WERI-Rb-1 (cell line): ENCODE results near the gene MOB2.

Experiments used
- DNase-seq: peaks from one replicate; pipeline ENCODE4 v3.0.0-alpha.2; 2020
- H3K27ac ChIP-seq: fragments of 250-450 bp; sonication (Bioruptor Pico); 2 replicates; pipeline ENCODE4 v1.5.1; 2020; ENCODE audit warnings: mild to moderate bottlenecking, moderate library complexity
- H3K27me3 ChIP-seq: fragments of 250-450 bp; sonication (Bioruptor Pico); 2 replicates; pipeline ENCODE4 v1.5.1; 2021; ENCODE audit warnings: mild to moderate bottlenecking, low read depth, moderate library complexity; ENCODE audit not compliant: insufficient read depth, severe bottlenecking
- H3K36me3 ChIP-seq: fragments of 250-450 bp; sonication (Bioruptor Pico); 2 replicates; pipeline ENCODE4 v1.5.1; 2020; ENCODE audit warnings: mild to moderate bottlenecking, moderate library complexity
- H3K4me3 ChIP-seq: 2 replicates; pipeline ENCODE4 v1.5.1; 2011; ENCODE audit warnings: low read depth, mild to moderate bottlenecking, control low read depth, low read length
- H3K9me3 ChIP-seq: fragments of 250-450 bp; sonication (Bioruptor Pico); 2 replicates; pipeline ENCODE4 v1.5.1; 2021; ENCODE audit warnings: mild to moderate bottlenecking, moderate library complexity; ENCODE audit not compliant: severe bottlenecking
- CTCF ChIP-seq: IDR thresholded peaks from 2 replicates; pipeline ENCODE4 v1.5.1; 2011; ENCODE audit warnings: low read depth, mild to moderate bottlenecking, control low read depth, inconsistent platforms, low read length

MOB2 gene

GRCh38 chr11:1496091-1496760, 9.6 kb upstream of the MOB2 start:
- DNase-seq = no peak
- Histone ChIP-seq H3K4me3 (no peak overlapping the region), H3K27ac (no peak overlapping the region), H3K9me3 (no peaks in the 10 kb centered on the region), H3K27me3 (no peaks in the 10 kb centered on the region), H3K36me3 (no peaks in the 10 kb centered on the region)
- TF ChIP-seq CTCF = no peak

- H3K36me3 ChIP-seq = no peaks in the 10 kb centered on the region
- H3K9me3 ChIP-seq = no peaks in the 10 kb centered on the region
- no peak for TF ChIP-seq CTCF
- no peaks in the 10 kb centered on the region for H3K27me3 ChIP-seq
- no peak overlapping the region for H3K27ac ChIP-seq
- no peak for DNase-seq
- no peak overlapping the region for H3K4me3 ChIP-seq
Observed at GRCh38 chr11:1494650-1495049, 8.1 kb upstream of the MOB2 start.

- TF ChIP-seq CTCF = no peak
- Histone ChIP-seq H3K27ac (no peak overlapping the region), H3K36me3 (no peaks in the 10 kb centered on the region), H3K27me3 (no peaks in the 10 kb centered on the region), H3K9me3 (no peaks in the 10 kb centered on the region), H3K4me3 (no peak overlapping the region)
- DNase-seq = no peak
Observed at GRCh38 chr11:1493650-1494244, 7.2 kb upstream of the MOB2 start.

- Histone ChIP-seq H3K9me3 (no peaks in the 10 kb centered on the region), H3K4me3 (no peak overlapping the region), H3K27me3 (no peaks in the 10 kb centered on the region), H3K36me3 (no peaks in the 10 kb centered on the region), H3K27ac (no peak overlapping the region)
- DNase-seq = no peak
- TF ChIP-seq CTCF = no peak
Observed at GRCh38 chr11:1491379-1491778, 4.8 kb upstream of the MOB2 start.

- Histone ChIP-seq H3K9me3 (no peaks in the 10 kb centered on the region), H3K36me3 (no peaks in the 10 kb centered on the region), H3K27ac (no peak overlapping the region), H3K4me3 (no peak overlapping the region), H3K27me3 (no peaks in the 10 kb centered on the region)
- no peak for DNase-seq
- no peak for TF ChIP-seq CTCF
Observed at GRCh38 chr11:1490651-1491050, 4.1 kb upstream of the MOB2 start.
